Stomach (tissue), 4 donors: ENCODE data around the gene MAP3K13.

ENCODE experiments used
- POLR2A ChIP-seq, 4 donors: fragments of 450-650 bp; IDR thresholded peaks; one replicate each; pipeline ENCODE4 v1.6.1; 2016; ENCODE audit warnings: antibody characterized with exemption in 4 of 4, control low read depth in 2 of 4, mild to moderate bottlenecking in 1 of 4, moderate library complexity in 1 of 4
- POLR2AphosphoS5 ChIP-seq, 3 donors: sonication (generic); formaldehyde crosslinking; IDR thresholded peaks; one replicate each; pipeline ENCODE4 v1.6.1; 2016; ENCODE audit warnings: antibody characterized with exemption in 3 of 3

DNA sequence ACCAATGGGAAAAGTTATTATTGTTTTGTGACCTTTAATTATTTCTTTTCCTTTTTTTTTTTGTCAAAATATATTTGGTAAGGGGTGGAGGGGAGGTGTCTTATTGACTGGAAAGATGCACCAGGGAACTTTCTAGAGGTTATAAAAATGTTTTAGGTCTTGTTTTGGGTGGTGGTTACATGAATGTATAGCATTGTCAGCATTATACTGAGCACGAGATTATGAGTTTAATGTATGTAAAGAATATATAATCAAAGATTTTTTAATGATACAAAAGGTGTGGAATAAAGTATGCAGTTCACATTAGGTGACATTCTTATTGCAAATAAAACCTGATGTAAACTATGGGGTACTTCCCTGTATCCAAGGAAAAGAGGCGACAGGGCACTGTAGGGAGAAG is 23.0 kb upstream of the MAP3K13 start:
- no peak for TF ChIP-seq POLR2AphosphoS5 (IDR thresholded peaks at IDR 0.05)
- no peak for TF ChIP-seq POLR2A (IDR thresholded peaks at IDR 0.05)
